VCaP (cell line): ENCODE measurements around the gene HNRNPH3.
A peak's percentile ranks its signal among the peaks of the same experiment; 100 is the strongest.
"Not testable (repeated sequence)": the region's sequence is repeated elsewhere in the genome, so short reads cannot be mapped to it uniquely, and the experiment has no call there.

Experiments used
- H3K27ac ChIP-seq: fragments of 450-650 bp; 2 replicates; pipeline ENCODE4 v1.5.1; 2017
- TF ChIP-seq, protein P1 (sequence below): fragments of 450-650 bp; conservative IDR thresholded peaks from 2 replicates; pipeline ENCODE4 v1.5.1; 2017; ENCODE audit warnings: mild to moderate bottlenecking, moderate library complexity

HNRNPH3 gene

DNA sequence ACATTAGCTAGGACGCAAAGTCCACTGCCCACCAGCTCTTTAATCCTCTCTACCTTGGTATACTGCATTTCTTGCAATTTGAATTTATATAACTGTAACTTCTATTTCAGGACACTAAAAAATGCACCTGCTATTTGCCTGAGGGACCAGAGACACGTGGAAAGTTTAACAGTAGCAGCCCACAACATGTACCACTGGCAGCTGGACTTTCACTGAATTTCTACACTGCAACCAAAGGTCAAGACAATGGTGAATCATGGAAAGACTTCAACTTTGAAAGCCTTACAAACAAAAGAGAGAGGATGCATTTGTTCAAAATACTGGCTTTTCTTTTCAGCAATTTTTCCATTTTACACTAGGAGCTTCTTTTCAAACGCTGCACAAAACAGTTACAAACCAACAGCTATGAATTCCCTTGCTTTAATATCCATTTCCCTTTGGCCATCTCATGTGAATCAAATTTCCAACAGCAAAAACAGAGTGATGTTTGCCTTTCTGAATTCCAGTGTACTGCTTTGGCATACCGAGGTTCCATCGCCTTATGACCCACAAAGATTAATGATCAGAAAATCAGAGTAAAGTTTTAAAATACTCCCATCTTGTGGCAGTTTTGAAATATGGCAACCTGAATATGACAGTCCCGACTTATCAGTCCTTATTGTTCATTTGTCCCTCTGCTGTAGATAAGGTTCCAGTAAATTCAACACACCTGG, 29.9 kb upstream of the HNRNPH3 start:
- TF ChIP-seq, protein P1, sequence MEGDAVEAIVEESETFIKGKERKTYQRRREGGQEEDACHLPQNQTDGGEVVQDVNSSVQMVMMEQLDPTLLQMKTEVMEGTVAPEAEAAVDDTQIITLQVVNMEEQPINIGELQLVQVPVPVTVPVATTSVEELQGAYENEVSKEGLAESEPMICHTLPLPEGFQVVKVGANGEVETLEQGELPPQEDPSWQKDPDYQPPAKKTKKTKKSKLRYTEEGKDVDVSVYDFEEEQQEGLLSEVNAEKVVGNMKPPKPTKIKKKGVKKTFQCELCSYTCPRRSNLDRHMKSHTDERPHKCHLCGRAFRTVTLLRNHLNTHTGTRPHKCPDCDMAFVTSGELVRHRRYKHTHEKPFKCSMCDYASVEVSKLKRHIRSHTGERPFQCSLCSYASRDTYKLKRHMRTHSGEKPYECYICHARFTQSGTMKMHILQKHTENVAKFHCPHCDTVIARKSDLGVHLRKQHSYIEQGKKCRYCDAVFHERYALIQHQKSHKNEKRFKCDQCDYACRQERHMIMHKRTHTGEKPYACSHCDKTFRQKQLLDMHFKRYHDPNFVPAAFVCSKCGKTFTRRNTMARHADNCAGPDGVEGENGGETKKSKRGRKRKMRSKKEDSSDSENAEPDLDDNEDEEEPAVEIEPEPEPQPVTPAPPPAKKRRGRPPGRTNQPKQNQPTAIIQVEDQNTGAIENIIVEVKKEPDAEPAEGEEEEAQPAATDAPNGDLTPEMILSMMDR = peak; percentile 74
- peak overlapping the region; percentile 9; the same call in 1 of the 2 replicates for H3K27ac ChIP-seq

DNA sequence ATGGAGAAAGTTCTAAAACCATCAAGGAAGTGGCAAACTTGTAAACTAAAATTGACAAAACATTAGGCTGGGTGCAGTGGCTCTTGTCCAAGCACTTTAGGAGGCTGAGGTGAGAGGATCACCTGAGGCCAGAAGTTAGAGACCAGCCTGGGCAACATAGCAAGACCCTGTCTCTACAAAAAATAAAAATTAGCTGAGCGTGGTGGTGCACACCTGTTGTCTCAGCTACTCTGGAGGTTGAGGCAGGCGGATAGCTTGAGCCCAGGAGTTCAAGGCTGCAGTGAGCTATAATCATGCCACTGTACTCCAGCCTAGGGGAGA, 29.4 kb upstream of the HNRNPH3 start:
- H3K27ac ChIP-seq = 0 out of 2 replicates have a peak overlapping the region, but pooled peaks have one; percentile 9
- TF ChIP-seq, protein P1 = peak; percentile 20

GRCh38 chr10:68302871-68303270, 29.0 kb upstream of the HNRNPH3 start:
- 0 out of 2 replicates have a peak overlapping the region, but pooled peaks have one; percentile 9 for H3K27ac ChIP-seq
- TF ChIP-seq, protein P1 = no peak

- TF ChIP-seq, protein P1 = no peak
- peak overlapping the region; percentile 81 for H3K27ac ChIP-seq
Observed at GRCh38 chr10:68303849-68304412, 27.9 kb upstream of the HNRNPH3 start.

GRCh38 chr10:68305854-68306253, 26.0 kb upstream of the HNRNPH3 start:
- TF ChIP-seq, protein P1 = no peak
- peak overlapping the region; percentile 81 for H3K27ac ChIP-seq

DNA sequence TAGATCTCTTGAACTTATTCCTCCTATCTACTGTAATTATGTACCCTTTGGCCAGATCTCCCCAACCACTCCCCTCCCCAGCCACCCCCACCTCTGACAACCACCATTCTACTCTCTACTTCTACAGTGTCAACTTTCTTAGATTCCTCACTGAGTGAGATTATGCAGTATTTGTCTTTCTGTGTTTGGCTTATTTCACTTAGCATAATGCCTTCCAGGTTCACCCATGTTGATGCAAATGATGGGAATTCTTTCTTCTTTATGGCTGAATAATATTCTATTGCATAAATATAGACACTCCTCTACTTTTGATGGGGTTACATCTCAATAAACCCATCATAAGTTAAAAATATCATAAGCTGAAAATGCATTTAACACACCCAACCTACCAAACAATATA, 21.3 kb upstream of the HNRNPH3 start:
- no peak overlapping the region for H3K27ac ChIP-seq
- TF ChIP-seq, protein P1 = no peak

DNA sequence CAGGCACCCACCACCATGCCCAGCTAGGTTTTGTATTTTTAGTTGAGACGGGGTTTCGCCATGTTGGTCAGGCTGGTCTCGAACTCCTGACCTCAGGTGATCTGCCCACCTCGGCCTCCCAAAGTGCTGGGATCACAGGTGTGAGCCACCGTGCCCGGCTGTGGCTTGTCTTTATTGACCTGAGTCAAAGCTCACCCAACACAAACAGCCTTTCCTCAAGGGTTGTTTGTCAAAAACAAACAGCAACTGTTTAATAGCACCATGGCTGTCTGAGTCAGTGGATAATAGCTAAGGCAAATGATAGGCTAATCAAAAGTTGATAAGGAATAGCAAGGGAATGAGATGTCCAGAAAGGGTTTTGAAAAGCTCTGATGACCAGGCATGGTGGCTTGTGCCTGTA, 16.9 kb upstream of the HNRNPH3 start:
- H3K27ac ChIP-seq = not testable (repeated sequence)

- TF ChIP-seq, protein P1 = no peak
- H3K27ac ChIP-seq = no peak overlapping the region
Observed at GRCh38 chr10:68315582-68315981, 16.3 kb upstream of the HNRNPH3 start.
